Endodermal cell (in vitro differentiated cells): ENCODE data around the gene ELMO1. TPM values are rescaled to one million over a fixed set of nuclear protein-coding genes. Genes with fewer than 3 reads are reported as not detected.

ENCODE experiments used
- DNase-seq: peaks from one replicate; pipeline ENCODE4 v3.0.0-alpha.2; 2017
- H3K27ac ChIP-seq: 2 replicates; pipeline ENCODE4 v1.5.1; 2013; ENCODE audit warnings: mild to moderate bottlenecking, low read depth, low read length, moderate library complexity
- H3K27me3 ChIP-seq: 2 replicates; pipeline ENCODE4 v1.6.1; 2013; ENCODE audit warnings: mild to moderate bottlenecking, low read length, moderate library complexity; ENCODE audit not compliant: insufficient read depth, control insufficient read depth, poor library complexity, severe bottlenecking
- H3K36me3 ChIP-seq: 2 replicates; pipeline ENCODE4 v1.7.0; 2013; ENCODE audit warnings: mild to moderate bottlenecking, low read length, moderate library complexity; ENCODE audit not compliant: control insufficient read depth, insufficient read depth
- H3K4me1 ChIP-seq: one replicate; pipeline ENCODE4 v1.7.0; 2013; ENCODE audit warnings: low read length; ENCODE audit not compliant: control insufficient read depth, insufficient read depth
- H3K4me3 ChIP-seq: 2 replicates; pipeline ENCODE4 v1.5.1; 2013; ENCODE audit warnings: mild to moderate bottlenecking, low read length, moderate library complexity
- H3K9ac ChIP-seq: 2 replicates; pipeline ENCODE4 v1.6.1; 2013; ENCODE audit warnings: mild to moderate bottlenecking, low read length, moderate library complexity; ENCODE audit not compliant: poor library complexity, severe bottlenecking; ENCODE audit errors: extremely low read depth
- H3K9me3 ChIP-seq: 2 replicates; pipeline ENCODE4 v1.6.1; 2013; ENCODE audit warnings: mild to moderate bottlenecking, low read length, moderate library complexity; ENCODE audit not compliant: control insufficient read depth
- H3K27ac Mint-ChIP-seq: 2 replicates; pipeline ENCODE4 v1.8.0; 2020; ENCODE audit warnings: mixed read lengths
- H3K27me3 Mint-ChIP-seq: 2 replicates; pipeline ENCODE4 v1.8.0; 2021; ENCODE audit warnings: mild to moderate bottlenecking, mixed read lengths; ENCODE audit not compliant: insufficient read depth
- H3K36me3 Mint-ChIP-seq: 2 replicates; pipeline ENCODE4 v1.8.0; 2020; ENCODE audit warnings: low read depth, mixed read lengths
- H3K4me1 Mint-ChIP-seq: 2 replicates; pipeline ENCODE4 v1.8.0; 2020; ENCODE audit warnings: mixed read lengths
- H3K4me3 Mint-ChIP-seq: 2 replicates; pipeline ENCODE4 v1.8.0; 2020; ENCODE audit warnings: mild to moderate bottlenecking, moderate library complexity, mixed read lengths
- H3K9me3 Mint-ChIP-seq: 2 replicates; pipeline ENCODE4 v1.8.0; 2020; ENCODE audit warnings: mild to moderate bottlenecking, mixed read lengths
- CTCF ChIP-seq: fragments of 200-600 bp; sonication (generic); conservative IDR thresholded peaks from 2 replicates; pipeline ENCODE4 v1.5.0; 2021; ENCODE audit warnings: antibody characterized with exemption, mild to moderate bottlenecking
- WGBS, 2 experiments: methylation state at CpG; one replicate each; pipeline versions ENCODE4 v1.1.5 to v1.1.7; 2013; ENCODE audit warnings: missing lambda C conversion rate in 2 of 2, mixed read lengths in 1 of 2; ENCODE audit not compliant: insufficient coverage in 1 of 2, insufficient read length in 1 of 2; 5-methylcytosine and 5-hydroxymethylcytosine counted together
- total RNA-seq, 2 donors: library from RNA; stranded (reverse); fragmentation: NEBNext Ultra II Directional in 1 of 2; extraction: Animal tissue kit (Norgen Biotek cat#: 25700) in 1 of 2; gene quantifications; 2 replicates in 1 of 2; 3 replicates in 1 of 2; pipeline ENCODE4 v1.2.1, GENCODE V29; 2021

The ELMO1 gene
- total RNA-seq, 2 donors from 2014 or later = 120 to 131 TPM

GRCh38 chr7:37494926-37495325 is 46.3 kb upstream of the ELMO1 start:
- peaks cover 9% of the 10 kb centered on the region for H3K9me3 ChIP-seq
- WGBS, 2 experiments = 46 to 100% methylated on average over 1 to 2 of the region's 2 CpGs
- H3K36me3 ChIP-seq = no peaks in the 10 kb centered on the region
- H3K4me3 ChIP-seq = no peak overlapping the region
- Mint-ChIP-seq H3K4me3 (no peak overlapping the region), H3K27me3 (no peaks in the 10 kb centered on the region), H3K9me3 (no peaks in the 10 kb centered on the region), H3K36me3 (no peaks in the 10 kb centered on the region), H3K27ac (no peak overlapping the region), H3K4me1 (peaks cover 14% of the 10 kb centered on the region)
- no peak overlapping the region for H3K9ac ChIP-seq
- H3K27me3 ChIP-seq = no peaks in the 10 kb centered on the region
- TF ChIP-seq CTCF = no peak
- no peaks in the 10 kb centered on the region for H3K4me1 ChIP-seq
- H3K27ac ChIP-seq = no peak overlapping the region
- DNase-seq = no peak

- WGBS, 2 experiments = 96% methylated on average over 13 of the region's 13 CpGs
- no peak overlapping the region for H3K27ac ChIP-seq
- no peaks in the 10 kb centered on the region for H3K27me3 ChIP-seq
- no peaks in the 10 kb centered on the region for H3K9me3 Mint-ChIP-seq
- H3K36me3 ChIP-seq = no peaks in the 10 kb centered on the region
- H3K4me1 ChIP-seq = peaks cover 4% of the 10 kb centered on the region
- no peak for TF ChIP-seq CTCF
- H3K27me3 Mint-ChIP-seq = no peaks in the 10 kb centered on the region
- no peak overlapping the region for H3K27ac Mint-ChIP-seq
- no peaks in the 10 kb centered on the region for H3K36me3 Mint-ChIP-seq
- peaks cover 17% of the 10 kb centered on the region for H3K9me3 ChIP-seq
- no peak overlapping the region for H3K4me3 ChIP-seq
- peaks cover 19% of the 10 kb centered on the region for H3K4me1 Mint-ChIP-seq
- DNase-seq = no peak
- H3K9ac ChIP-seq = no peak overlapping the region
- no peak overlapping the region for H3K4me3 Mint-ChIP-seq
Observed at GRCh38 chr7:37493810-37494209, 45.1 kb upstream of the ELMO1 start.

DNA sequence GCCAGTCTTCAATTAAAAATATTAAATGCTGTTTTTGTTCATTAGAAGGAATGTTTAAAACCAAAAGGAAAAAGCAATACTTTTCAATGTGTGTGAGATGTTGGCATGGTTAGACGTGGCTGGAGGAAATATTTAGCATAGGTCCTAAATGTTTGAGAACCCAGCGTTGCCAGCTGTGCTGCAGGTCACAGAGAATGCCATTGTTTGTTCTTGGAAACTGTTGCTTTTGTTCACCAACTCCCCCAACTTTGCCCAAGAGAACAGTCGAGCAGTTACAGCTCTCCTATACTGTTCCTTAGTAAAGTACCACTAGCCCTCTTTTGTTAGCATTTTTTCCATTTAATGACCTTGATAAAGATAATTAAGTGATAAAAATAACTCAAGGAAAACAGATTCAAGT is 44.5 kb upstream of the ELMO1 start:
- Histone ChIP-seq H3K9ac (no peak overlapping the region), H3K4me3 (no peak overlapping the region), H3K4me1 (peaks cover 4% of the 10 kb centered on the region), H3K27ac (no peak overlapping the region), H3K27me3 (no peaks in the 10 kb centered on the region), H3K36me3 (no peaks in the 10 kb centered on the region), H3K9me3 (peaks cover 24% of the 10 kb centered on the region)
- H3K4me3 Mint-ChIP-seq = no peak overlapping the region
- H3K9me3 Mint-ChIP-seq = peaks cover 4% of the 10 kb centered on the region
- peaks cover 19% of the 10 kb centered on the region for H3K4me1 Mint-ChIP-seq
- DNase-seq = no peak
- no peak for TF ChIP-seq CTCF
- H3K27me3 Mint-ChIP-seq = no peaks in the 10 kb centered on the region
- H3K36me3 Mint-ChIP-seq = no peaks in the 10 kb centered on the region
- 60 to 87% methylated on average over 2 to 3 of the region's 3 CpGs for WGBS, 2 experiments
- H3K27ac Mint-ChIP-seq = no peak overlapping the region
